B cell (primary cell): ENCODE data around the gene GPX6. TPM values are rescaled to one million over a fixed set of nuclear protein-coding genes. Genes with fewer than 3 reads are reported as not detected.
"Not testable (repeated sequence)": the region's sequence is repeated elsewhere in the genome, so short reads cannot be mapped to it uniquely, and the experiment has no call there.

Experiments used
- ATAC-seq: fragments of 200-7000 bp; cut with Tn5 transposase; one replicate; pipeline ENCODE4 v1.10.0; 2021; ENCODE audit warnings: low read depth, mild to moderate bottlenecking, moderate number of reproducible peaks, moderate library complexity
- CTCF ChIA-PET: fragments of 350-600 bp; sonication (Branson Sonifier 250); formaldehyde crosslinking; loops from one replicate; lab custom pipeline; 2021; ENCODE audit warnings: antibody characterized with exemption, inconsistent platforms; lab: Charles Lee
- POLR2A ChIA-PET: fragments of 350-600 bp; sonication (Branson Sonifier 250); formaldehyde crosslinking; loops from one replicate; lab custom pipeline; 2021; ENCODE audit warnings: antibody characterized with exemption; lab: Charles Lee
- DNase-seq: peaks from one replicate; pipeline ENCODE4 v3.0.0; 2013
- H2AFZ ChIP-seq: 2 replicates; pipeline ENCODE4 v1.6.1; 2012; ENCODE audit warnings: mild to moderate bottlenecking, low read depth, low read length; ENCODE audit not compliant: insufficient read depth, poor library complexity, severe bottlenecking
- H3K27ac ChIP-seq, 2 donors: 1 replicate in 1 of 2; 2 replicates in 1 of 2; pipeline ENCODE4 v1.5.1; 2012 to 2013; ENCODE audit warnings: low read length in 2 of 2, mild to moderate bottlenecking in 2 of 2, moderate library complexity in 1 of 2
- H3K27me3 ChIP-seq, 4 experiments: fragments of 200-600 bp in 1 of 4; sonication (generic) in 1 of 4; replicated peaks in 1 of 4; 1 replicate in 2 of 4; 2 replicates in 2 of 4; pipeline versions ENCODE4 v1.6.1 to v1.7.0; 2013 to 2016; ENCODE audit warnings: low read length in 3 of 4, mild to moderate bottlenecking in 2 of 4, mixed read lengths in 1 of 4, moderate library complexity in 1 of 4; ENCODE audit not compliant: insufficient read depth in 4 of 4, control insufficient read depth in 3 of 4; ENCODE audit errors: control extremely low read depth in 1 of 4
- H3K36me3 ChIP-seq, 2 experiments: replicated peaks in 1 of 2; 1 replicate in 1 of 2; 2 replicates in 1 of 2; pipeline versions ENCODE4 v1.6.1 to v1.7.1; 2013; ENCODE audit warnings: low read length in 1 of 2; ENCODE audit not compliant: insufficient read depth in 2 of 2, control insufficient read depth in 1 of 2; ENCODE audit errors: control extremely low read depth in 1 of 2, extremely low read depth in 1 of 2
- H3K4me1 ChIP-seq, 2 donors: fragments of 200-600 bp in 1 of 2; sonication (generic) in 1 of 2; 1 replicate in 1 of 2; 2 replicates in 1 of 2; pipeline versions ENCODE4 v1.5.1 to v1.6.1; 2013 to 2017; ENCODE audit warnings: low read length in 2 of 2; ENCODE audit not compliant: control insufficient read depth in 2 of 2, insufficient read depth in 2 of 2
- H3K4me2 ChIP-seq: replicated peaks from 2 replicates; pipeline ENCODE3; 2012; ENCODE audit warnings: mild to moderate bottlenecking, low read depth, low read length; ENCODE audit not compliant: poor library complexity, severe bottlenecking
- H3K4me3 ChIP-seq, 5 experiments: fragments of 200-600 bp in 1 of 5; sonication (generic) in 1 of 5; 1 replicate in 3 of 5; 2 replicates in 2 of 5; pipeline versions ENCODE4 v1.5.1 to v1.7.0; 2011 to 2016; ENCODE audit warnings: low read length in 4 of 5, mild to moderate bottlenecking in 4 of 5, low read depth in 2 of 5, control low read depth in 1 of 5, moderate library complexity in 1 of 5; ENCODE audit not compliant: insufficient read depth in 1 of 5; ENCODE audit errors: control extremely low read depth in 1 of 5, extremely low read depth in 1 of 5
- H3K79me2 ChIP-seq: fragments of 200-600 bp; sonication (generic); one replicate; pipeline ENCODE4 v1.6.0; 2016; ENCODE audit warnings: low read length; ENCODE audit not compliant: control insufficient read depth, insufficient read depth
- H3K9ac ChIP-seq: fragments of 200-600 bp; sonication (generic); 2 replicates; pipeline ENCODE4 v1.6.1; 2017; ENCODE audit warnings: mild to moderate bottlenecking, low read length, moderate library complexity
- H3K9me3 ChIP-seq, 3 donors: one replicate each; pipeline versions ENCODE4 v1.6.1 to v1.7.1; 2013; ENCODE audit warnings: low read length in 2 of 3; ENCODE audit not compliant: control insufficient read depth in 2 of 3, insufficient read depth in 1 of 3; ENCODE audit errors: control extremely low read depth in 1 of 3
- H4K20me1 ChIP-seq: 2 replicates; pipeline ENCODE4 v1.6.0; 2012; ENCODE audit warnings: mild to moderate bottlenecking, low read length; ENCODE audit not compliant: insufficient read depth, control insufficient read depth, poor library complexity, severe bottlenecking
- H3K27ac Mint-ChIP-seq: one replicate; pipeline ENCODE4 v1.8.0; 2021; ENCODE audit warnings: mixed read lengths
- H3K27me3 Mint-ChIP-seq: one replicate; pipeline ENCODE4 v1.8.0; 2021; ENCODE audit warnings: mixed read lengths
- H3K4me1 Mint-ChIP-seq: one replicate; pipeline ENCODE4 v1.8.0; 2021; ENCODE audit warnings: mixed read lengths
- H3K4me3 Mint-ChIP-seq: one replicate; pipeline ENCODE4 v1.8.0; 2021; ENCODE audit warnings: mixed read lengths
- H3K9me3 Mint-ChIP-seq: one replicate; pipeline ENCODE4 v1.8.0; 2022; ENCODE audit warnings: mixed read lengths; ENCODE audit not compliant: insufficient read depth
- CTCF ChIP-seq: fragments of 200-600 bp; IDR thresholded peaks from one replicate; pipeline ENCODE4 v1.8.0; 2022; ENCODE audit warnings: antibody characterized with exemption, mild to moderate bottlenecking
- EZH2 ChIP-seq: IDR thresholded peaks from 2 replicates; pipeline ENCODE4 v1.6.1; 2012; ENCODE audit warnings: borderline replicate concordance, low read depth, mild to moderate bottlenecking, moderate library complexity, low read length; ENCODE audit not compliant: insufficient read depth, poor library complexity, severe bottlenecking
- WGBS: methylation state at CpG from one replicate; pipeline ENCODE4 v1.1.5; 2013; ENCODE audit warnings: missing lambda C conversion rate; ENCODE audit not compliant: insufficient coverage; 5-methylcytosine and 5-hydroxymethylcytosine counted together
- intact Hi-C: fragments of 100-400 bp; cut with micrococcal nuclease; formaldehyde crosslinking; loops from one replicate; pipeline ENCODE4 v1.10.0; 2022
- polyA plus RNA-seq: library from polyadenylated mRNA; depleted of rRNA; stranded (reverse); fragments of >200 nt; gene quantifications from 2 replicates; pipeline ENCODE4 v1.2.3, GENCODE V29; 2012
- total RNA-seq, 2 donors: library from RNA; stranded (reverse); fragments of 120-200 nt in 1 of 2; gene quantifications; 1 replicate in 1 of 2; 2 replicates in 1 of 2; pipeline versions ENCODE4 v1.2.3 to v1.2.4, GENCODE V29; 2013 to 2022

The GPX6 gene
- total and polyA plus RNA-seq, 2 donors (not counting 1 experiment from before 2014, with no cell fraction given), result not detected

GRCh38 chr6:28551891-28552666 is 36.5 kb upstream of the GPX6 start:
- H3K27me3 Mint-ChIP-seq, result peaks cover 73% of the 10 kb centered on the region
- CTCF ChIA-PET, result no interaction called here
- no peaks in the 10 kb centered on the region for H3K9me3 Mint-ChIP-seq
- Histone ChIP-seq H2AFZ (no peak overlapping the region), H3K9me3 (peaks cover 0 to 6% (median 0%) of the 10 kb centered on the region in 3 donors), H3K4me3 (no peak overlapping the region), H3K4me1 (no peaks in the 10 kb centered on the region), H3K4me2 (no peak overlapping the region), H3K79me2 (no peaks in the 10 kb centered on the region), H3K9ac (no peak overlapping the region), H3K27ac (no peak overlapping the region), H4K20me1 (no peaks in the 10 kb centered on the region), H3K27me3 (peaks cover 0 to 35% (median 13%) of the 10 kb centered on the region in 4 experiments), H3K36me3 (no peaks in the 10 kb centered on the region)
- POLR2A ChIA-PET, result no interaction called here
- H3K4me3 Mint-ChIP-seq, result no peak overlapping the region
- no peaks in the 10 kb centered on the region for H3K4me1 Mint-ChIP-seq
- intact Hi-C loops, result no loop called here
- H3K27ac Mint-ChIP-seq, result no peak overlapping the region
- ATAC-seq (no peak), DNase-seq (no peak)
- no CpG with 5 or more reads among the region's 4 CpGs for WGBS
- TF ChIP-seq EZH2, result no peak
- TF ChIP-seq CTCF, result no peak

GRCh38 chr6:28547003-28547402 is 31.4 kb upstream of the GPX6 start:
- H2AFZ ChIP-seq, H3K4me3 ChIP-seq, H3K79me2 ChIP-seq, H3K27ac ChIP-seq, ATAC-seq, H3K27ac Mint-ChIP-seq, H4K20me1 ChIP-seq, H3K4me2 ChIP-seq, CTCF ChIA-PET, intact Hi-C loops, H3K4me3 Mint-ChIP-seq, DNase-seq, H3K36me3 ChIP-seq, POLR2A ChIA-PET, H3K9ac ChIP-seq, H3K9me3 Mint-ChIP-seq: not testable (repeated sequence)
- Mint-ChIP-seq H3K27me3 (peaks cover 57% of the 10 kb centered on the region), H3K4me1 (peaks cover 21% of the 10 kb centered on the region)
- H3K4me1 ChIP-seq, result peaks cover 20 to 21% of the 10 kb centered on the region in 2 donors
- peaks cover 0 to 25% (median 22%) of the 10 kb centered on the region in 4 experiments for H3K27me3 ChIP-seq
- peaks cover 0 to 24% (median 0%) of the 10 kb centered on the region in 3 donors for H3K9me3 ChIP-seq
- 100% methylated on average over 1 of the region's 3 CpGs for WGBS
